GM12875 (cell line): ENCODE measurements around the gene CEP104.

Source experiments
- H3K4me3 ChIP-seq: one replicate; pipeline ENCODE4 v1.5.1; 2011; ENCODE audit warnings: low read depth, low read length, control low read depth
- TF ChIP-seq, protein P1 (sequence below): IDR thresholded peaks from 2 replicates; pipeline ENCODE4 v1.5.1; 2011; ENCODE audit warnings: low read depth, mild to moderate bottlenecking, control low read depth, inconsistent platforms, low read length, moderate library complexity, borderline replicate concordance; ENCODE audit not compliant: insufficient read depth

CEP104 gene

DNA sequence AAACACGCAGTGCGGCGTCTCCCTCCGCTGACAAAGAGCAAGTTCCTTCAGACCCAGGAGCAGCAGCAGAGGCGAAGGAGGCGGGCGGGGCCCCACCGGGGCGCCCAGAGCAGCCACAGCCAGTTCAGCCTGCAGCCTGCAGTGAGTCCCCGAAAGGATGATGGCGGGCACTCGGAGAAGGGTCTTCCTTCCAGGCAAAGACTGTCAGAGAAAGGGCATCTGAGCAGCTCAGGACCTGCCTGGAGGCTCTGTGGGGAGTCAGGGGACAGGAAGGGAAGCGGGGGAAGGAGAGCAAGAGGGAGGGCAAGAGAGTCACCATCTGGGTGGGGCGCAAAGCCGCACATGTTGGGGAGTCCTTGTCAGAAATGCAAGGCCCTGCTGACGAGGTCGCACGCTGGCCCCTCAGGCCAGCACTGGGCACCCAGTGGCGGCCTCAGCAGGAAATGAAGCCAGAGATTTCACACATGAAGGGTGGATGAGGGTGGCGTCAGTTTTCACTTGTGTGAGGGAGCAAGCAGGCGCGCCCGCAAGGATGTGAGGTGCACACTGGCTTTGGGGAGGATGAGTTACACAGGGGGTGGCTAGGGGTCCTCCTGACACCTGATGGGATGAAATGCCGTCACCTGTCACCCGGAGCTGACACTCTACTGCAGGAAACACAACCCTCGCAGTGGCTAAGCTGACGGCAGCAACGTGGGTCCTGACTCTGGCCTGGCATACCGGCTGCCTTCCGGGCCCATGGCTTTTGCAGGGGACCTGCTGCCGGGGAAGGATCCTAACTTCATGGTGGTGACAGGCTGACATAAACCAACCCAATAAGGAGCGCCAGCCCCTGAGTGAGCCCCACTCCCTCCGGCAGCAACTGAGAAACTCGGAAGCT, 67.3 kb downstream of the CEP104 start:
- TF ChIP-seq, protein P1, sequence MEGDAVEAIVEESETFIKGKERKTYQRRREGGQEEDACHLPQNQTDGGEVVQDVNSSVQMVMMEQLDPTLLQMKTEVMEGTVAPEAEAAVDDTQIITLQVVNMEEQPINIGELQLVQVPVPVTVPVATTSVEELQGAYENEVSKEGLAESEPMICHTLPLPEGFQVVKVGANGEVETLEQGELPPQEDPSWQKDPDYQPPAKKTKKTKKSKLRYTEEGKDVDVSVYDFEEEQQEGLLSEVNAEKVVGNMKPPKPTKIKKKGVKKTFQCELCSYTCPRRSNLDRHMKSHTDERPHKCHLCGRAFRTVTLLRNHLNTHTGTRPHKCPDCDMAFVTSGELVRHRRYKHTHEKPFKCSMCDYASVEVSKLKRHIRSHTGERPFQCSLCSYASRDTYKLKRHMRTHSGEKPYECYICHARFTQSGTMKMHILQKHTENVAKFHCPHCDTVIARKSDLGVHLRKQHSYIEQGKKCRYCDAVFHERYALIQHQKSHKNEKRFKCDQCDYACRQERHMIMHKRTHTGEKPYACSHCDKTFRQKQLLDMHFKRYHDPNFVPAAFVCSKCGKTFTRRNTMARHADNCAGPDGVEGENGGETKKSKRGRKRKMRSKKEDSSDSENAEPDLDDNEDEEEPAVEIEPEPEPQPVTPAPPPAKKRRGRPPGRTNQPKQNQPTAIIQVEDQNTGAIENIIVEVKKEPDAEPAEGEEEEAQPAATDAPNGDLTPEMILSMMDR: no peak
- no peak overlapping the region for H3K4me3 ChIP-seq

DNA sequence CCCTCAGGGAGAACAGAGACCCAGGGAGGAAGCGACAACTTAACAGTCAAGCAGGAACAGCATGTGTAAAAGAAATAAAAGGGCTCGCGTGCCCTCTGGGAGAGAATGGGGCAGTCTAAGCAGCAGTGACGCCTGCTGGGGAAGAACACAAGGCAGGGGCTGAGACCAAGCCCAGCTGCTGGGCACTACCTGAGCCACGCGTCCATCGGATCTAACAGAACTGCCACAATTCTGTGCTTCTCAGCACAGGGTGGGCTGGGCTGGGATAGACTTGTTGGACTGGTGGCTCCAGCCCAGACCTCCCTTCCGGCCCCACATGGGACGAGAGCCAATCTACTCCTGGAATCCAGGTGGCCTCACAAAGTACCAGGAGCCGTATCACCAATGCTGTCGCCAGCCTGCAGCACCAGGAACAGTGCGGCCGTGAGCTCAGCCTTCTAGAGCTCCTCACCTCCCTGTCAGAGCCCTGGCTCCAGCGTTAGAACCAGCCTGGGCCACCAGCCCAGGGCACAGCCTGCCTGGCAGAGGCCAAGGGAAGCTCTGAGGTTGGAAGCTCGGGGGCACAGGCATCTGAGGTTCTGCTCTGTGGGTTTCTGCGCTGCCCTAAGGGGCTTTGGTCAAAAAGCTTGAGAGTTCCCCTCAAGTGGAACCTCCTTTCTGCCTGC, 68.1 kb downstream of the CEP104 start:
- no peak overlapping the region for H3K4me3 ChIP-seq
- TF ChIP-seq, protein P1: no peak

DNA sequence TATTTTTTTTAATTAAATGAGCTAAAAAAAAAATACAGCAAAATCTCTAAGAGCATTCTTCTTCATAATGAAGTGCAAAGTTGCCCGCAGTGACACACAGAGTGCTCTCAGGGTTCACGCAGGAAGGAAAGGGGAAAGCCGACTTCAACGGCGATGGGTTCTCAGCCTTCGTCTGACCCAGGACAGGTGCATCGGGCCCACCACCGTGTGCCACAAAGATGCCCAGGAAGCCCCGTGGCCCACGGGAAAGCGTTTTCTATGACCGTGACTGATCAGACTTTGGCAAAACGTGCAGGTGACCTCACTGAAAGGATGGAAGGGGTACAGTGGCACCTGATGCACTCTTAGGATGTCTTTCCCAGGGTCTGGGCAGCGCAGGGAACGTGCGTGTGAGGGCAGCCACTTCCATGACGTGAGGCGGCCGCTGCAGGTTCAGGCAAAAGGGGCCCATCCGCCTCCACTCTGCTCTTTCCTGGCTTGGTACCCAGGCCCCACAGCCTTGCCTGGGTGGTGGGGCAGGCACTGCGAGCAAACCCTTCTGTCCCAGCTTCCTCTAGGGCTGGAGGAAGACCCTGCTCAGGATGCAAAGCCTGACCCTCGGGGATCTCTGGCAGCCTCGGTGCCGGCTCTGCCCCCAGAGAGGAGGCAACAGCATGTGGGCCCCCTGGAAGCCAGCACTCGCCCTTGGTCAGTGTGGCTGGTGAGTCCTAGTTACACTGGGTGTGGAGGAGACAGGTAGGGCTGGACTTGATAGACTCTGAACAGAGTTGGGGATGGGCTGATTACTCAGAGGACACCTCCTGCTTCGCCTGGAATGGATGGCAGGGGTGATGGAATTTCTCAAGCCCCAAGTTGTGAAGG, 69.0 kb downstream of the CEP104 start:
- no peak overlapping the region for H3K4me3 ChIP-seq
- TF ChIP-seq, protein P1: no peak

DNA sequence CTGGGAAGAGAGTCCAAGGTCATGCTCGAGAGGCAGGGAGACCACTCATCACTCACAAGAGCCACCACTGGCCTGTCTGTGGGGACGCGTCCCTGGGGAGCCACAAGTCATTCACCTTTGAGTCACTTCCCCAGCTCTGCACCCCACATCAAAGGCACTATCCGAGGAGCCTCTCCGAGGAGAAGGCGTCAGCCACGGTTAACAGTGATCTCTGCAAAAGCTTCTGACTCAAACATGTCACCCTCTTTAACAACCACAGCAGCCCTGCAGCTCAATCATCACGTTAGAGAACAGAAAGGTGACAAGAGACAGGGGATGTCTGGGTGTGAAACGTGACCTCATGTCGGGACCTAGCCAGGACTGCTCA, 69.7 kb downstream of the CEP104 start:
- H3K4me3 ChIP-seq: no peak overlapping the region
- TF ChIP-seq, protein P1: no peak

DNA sequence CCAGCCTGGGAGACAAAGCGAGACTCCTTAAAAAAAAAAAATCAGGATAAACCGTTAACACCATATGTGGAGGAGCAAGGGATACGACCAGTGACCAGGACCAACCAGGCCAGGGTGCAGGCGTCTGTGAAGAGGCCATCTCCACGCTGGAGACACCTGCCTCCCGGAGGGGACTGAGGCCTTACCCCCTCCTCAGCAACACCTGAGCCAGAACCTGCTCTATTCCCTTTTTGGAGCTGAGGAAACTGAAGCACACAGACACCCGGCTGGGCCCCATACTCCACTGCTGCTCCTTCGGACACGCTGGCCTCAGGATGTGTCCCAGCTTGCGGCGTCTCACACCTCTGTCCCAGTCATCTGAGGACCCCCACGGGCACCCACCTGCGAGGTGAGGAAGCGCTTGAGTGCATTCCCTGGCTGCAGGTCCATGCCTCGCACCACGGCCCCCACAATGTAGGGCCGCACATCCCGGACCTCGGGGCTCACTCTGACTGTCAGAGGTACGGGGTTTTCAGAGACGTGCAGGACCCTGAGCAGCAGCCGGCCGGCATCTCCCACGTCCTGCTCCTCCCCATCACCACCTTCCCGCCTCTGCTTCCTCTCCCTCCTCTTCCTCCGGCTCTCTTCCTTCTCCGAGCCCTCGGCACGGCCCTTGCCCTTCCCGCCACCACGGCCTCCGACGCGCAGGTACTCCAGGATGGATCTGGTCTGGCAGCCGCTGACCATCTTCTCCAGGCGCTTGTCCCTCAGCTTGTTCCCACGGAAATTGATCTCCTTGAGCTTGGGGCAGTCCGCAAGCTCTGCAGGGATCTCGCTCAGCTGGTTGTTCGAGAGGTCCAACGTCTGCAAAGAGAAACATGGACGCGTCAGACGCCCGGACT, 70.3 kb downstream of the CEP104 start:
- H3K4me3 ChIP-seq: no peak overlapping the region
- TF ChIP-seq, protein P1: no peak

DNA sequence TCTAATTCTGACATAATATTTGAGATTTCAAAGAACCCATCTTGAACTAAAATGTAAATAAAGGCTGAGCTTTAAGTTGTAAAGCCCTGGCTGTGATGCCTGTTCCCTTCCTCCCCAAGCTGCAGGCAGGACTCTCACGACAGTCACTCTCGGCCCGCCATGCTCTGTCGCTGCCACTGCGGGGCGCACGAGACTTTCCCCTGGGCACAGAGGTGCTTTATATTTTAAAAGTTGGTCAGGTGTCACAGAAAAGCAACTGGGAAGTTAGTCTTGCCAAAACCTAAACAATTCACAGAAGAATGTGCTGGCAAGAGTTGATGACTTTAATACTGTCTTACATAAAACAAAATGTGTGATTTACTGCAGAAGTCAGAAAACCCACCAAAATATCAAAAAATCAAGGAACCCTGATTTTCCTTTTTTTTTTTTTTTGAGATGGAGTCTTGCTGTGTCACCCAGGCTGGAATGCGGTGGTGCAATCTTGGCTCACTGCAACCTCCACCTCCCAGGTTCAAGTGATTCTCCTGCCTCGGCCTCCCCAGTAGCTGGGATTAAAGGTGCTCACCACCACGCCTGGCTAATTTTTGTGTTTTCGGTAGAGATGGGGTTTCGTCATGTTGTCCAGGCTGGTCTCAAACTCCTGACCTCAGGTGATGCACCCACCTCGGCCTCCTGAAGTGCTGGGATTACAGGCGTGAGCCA, 71.4 kb downstream of the CEP104 start:
- H3K4me3 ChIP-seq: no peak overlapping the region
- TF ChIP-seq, protein P1: peak; percentile 24; the same call in 1 of the 2 replicates
